MM.1S (cell line): ENCODE measurements around the gene DOK6.

Source experiments
- CTCF ChIP-seq: fragments of 300-600 bp; sonication (generic); IDR thresholded peaks from 2 replicates; pipeline ENCODE4 v1.5.1; 2016; ENCODE audit warnings: antibody characterized with exemption, low read length, mixed read lengths
- EZH2phosphoT487 ChIP-seq: fragments of 300-600 bp; sonication (generic); IDR thresholded peaks from 2 replicates; pipeline ENCODE4 v1.6.1; 2018; ENCODE audit warnings: antibody characterized with exemption, low read length

- TF ChIP-seq EZH2phosphoT487 (no peak), CTCF (no peak)
Observed at GRCh38 chr18:69444221-69444620, 43.5 kb downstream of the DOK6 start.
